CD14-positive monocyte (primary cell): Measurements from ENCODE around the gene ARHGAP32. TPM values are rescaled to one million over a fixed set of nuclear protein-coding genes. Genes with fewer than 3 reads are reported as not detected.

Experiments
- DNase-seq, 3 donors: peaks; one replicate each; pipeline ENCODE4 v3.0.0-alpha.2; 2011 to 2022
- H2AFZ ChIP-seq: 2 replicates; pipeline ENCODE4 v1.6.0; 2012; ENCODE audit warnings: mild to moderate bottlenecking, low read depth, low read length, inconsistent platforms; ENCODE audit not compliant: insufficient read depth, poor library complexity, severe bottlenecking
- H3K27ac ChIP-seq, 2 donors: 1 replicate in 1 of 2; 2 replicates in 1 of 2; pipeline ENCODE4 v1.5.1; 2012 to 2013; ENCODE audit warnings: low read length in 2 of 2, control low read depth in 1 of 2, inconsistent platforms in 1 of 2, low read depth in 1 of 2, mild to moderate bottlenecking in 1 of 2
- H3K27me3 ChIP-seq, 2 donors: one replicate each; pipeline versions ENCODE4 v1.6.0 to v1.6.1; 2011 to 2013; ENCODE audit warnings: low read length in 2 of 2; ENCODE audit not compliant: control insufficient read depth in 2 of 2, insufficient read depth in 2 of 2
- H3K36me3 ChIP-seq, 2 donors: replicated peaks in 1 of 2; 1 replicate in 1 of 2; 2 replicates in 1 of 2; pipeline versions ENCODE4 v1.5.1 to v1.6.1; 2012 to 2013; ENCODE audit warnings: low read length in 2 of 2, control low read depth in 1 of 2, inconsistent platforms in 1 of 2, mild to moderate bottlenecking in 1 of 2; ENCODE audit not compliant: insufficient read depth in 2 of 2, control insufficient read depth in 1 of 2
- H3K4me1 ChIP-seq, 2 donors: 1 replicate in 1 of 2; 2 replicates in 1 of 2; pipeline versions ENCODE4 v1.5.1 to v1.6.1; 2012 to 2013; ENCODE audit warnings: low read length in 2 of 2, control low read depth in 1 of 2, inconsistent platforms in 1 of 2, mild to moderate bottlenecking in 1 of 2, moderate library complexity in 1 of 2; ENCODE audit not compliant: insufficient read depth in 2 of 2, control insufficient read depth in 1 of 2
- H3K4me2 ChIP-seq: replicated peaks from 2 replicates; pipeline ENCODE3; 2012; ENCODE audit warnings: low read length, moderate library complexity, mild to moderate bottlenecking; ENCODE audit not compliant: poor library complexity, severe bottlenecking; ENCODE audit errors: extremely low read depth
- H3K4me3 ChIP-seq, 3 experiments: fragments of 200-600 bp in 1 of 3; sonication (generic) in 1 of 3; replicated peaks in 1 of 3; 1 replicate in 2 of 3; 2 replicates in 1 of 3; pipeline ENCODE4 v1.5.1; 2011 to 2013; ENCODE audit warnings: low read length in 3 of 3, mild to moderate bottlenecking in 3 of 3, control low read depth in 2 of 3, low read depth in 2 of 3, inconsistent platforms in 1 of 3, moderate library complexity in 1 of 3
- H3K79me2 ChIP-seq: 2 replicates; pipeline ENCODE4 v1.6.0; 2012; ENCODE audit warnings: mild to moderate bottlenecking, control low read depth, inconsistent platforms, low read length, moderate library complexity; ENCODE audit not compliant: insufficient read depth
- H3K9ac ChIP-seq: 2 replicates; pipeline ENCODE4 v1.6.0; 2017; ENCODE audit warnings: low read length, mild to moderate bottlenecking; ENCODE audit not compliant: insufficient read depth, poor library complexity, severe bottlenecking
- H3K9me3 ChIP-seq, 2 donors: replicated peaks in 1 of 2; 1 replicate in 1 of 2; 2 replicates in 1 of 2; pipeline versions ENCODE4 v1.5.1 to v1.6.1; 2012 to 2013; ENCODE audit warnings: low read length in 2 of 2, control low read depth in 1 of 2; ENCODE audit not compliant: control insufficient read depth in 1 of 2, insufficient read depth in 1 of 2
- H4K20me1 ChIP-seq: 2 replicates; pipeline ENCODE4 v1.6.0; 2012; ENCODE audit warnings: mild to moderate bottlenecking, low read length, control low read depth, moderate library complexity; ENCODE audit not compliant: insufficient read depth
- H3K27ac Mint-ChIP-seq, 7 donors: one replicate each; pipeline ENCODE4 v1.8.0; 2020; ENCODE audit warnings: mild to moderate bottlenecking in 7 of 7, mixed read lengths in 7 of 7, moderate library complexity in 6 of 7, inconsistent platforms in 2 of 7
- H3K27me3 Mint-ChIP-seq, 3 donors: one replicate each; pipeline ENCODE4 v1.8.0; 2021 to 2022; ENCODE audit warnings: low read depth in 3 of 3, mild to moderate bottlenecking in 3 of 3, mixed read lengths in 3 of 3, moderate library complexity in 3 of 3, inconsistent platforms in 1 of 3
- H3K36me3 Mint-ChIP-seq, 2 donors: one replicate each; pipeline ENCODE4 v1.8.0; 2020; ENCODE audit warnings: mixed read lengths in 2 of 2, inconsistent platforms in 1 of 2, mild to moderate bottlenecking in 1 of 2
- H3K4me1 Mint-ChIP-seq: one replicate; pipeline ENCODE4 v1.8.0; 2020; ENCODE audit warnings: mild to moderate bottlenecking, mixed read lengths
- H3K4me3 Mint-ChIP-seq, 2 donors: one replicate each; pipeline ENCODE4 v1.8.0; 2020; ENCODE audit warnings: mild to moderate bottlenecking in 2 of 2, mixed read lengths in 2 of 2, moderate library complexity in 1 of 2
- H3K9me3 Mint-ChIP-seq, 7 donors: one replicate each; pipeline ENCODE4 v1.8.0; 2020 to 2022; ENCODE audit warnings: mixed read lengths in 7 of 7, mild to moderate bottlenecking in 6 of 7, moderate library complexity in 6 of 7, inconsistent platforms in 2 of 7
- CTCF ChIP-seq: fragments of 200-600 bp; IDR thresholded peaks from one replicate; pipeline ENCODE4 v1.8.0; 2022; ENCODE audit warnings: antibody characterized with exemption, mild to moderate bottlenecking
- WGBS: methylation state at CpG from one replicate; pipeline ENCODE4 v1.1.5; 2013; ENCODE audit warnings: missing lambda C conversion rate; ENCODE audit not compliant: insufficient coverage; 5-methylcytosine and 5-hydroxymethylcytosine counted together
- intact Hi-C, 2 donors: fragments of 100-400 bp; cut with micrococcal nuclease; formaldehyde crosslinking; loops; one replicate each; pipeline versions ENCODE4 v1.15.0 to v1.15.1; 2023
- polyA plus RNA-seq, 3 donors: library from polyadenylated mRNA; depleted of rRNA in 1 of 3; unstranded in 2 of 3; stranded (reverse) in 1 of 3; fragments of 300-500 nt in 2 of 3; fragments of >200 nt in 1 of 3; fragmentation: Illumina TruSeq in 2 of 3; gene quantifications; 1 replicate in 2 of 3; 2 replicates in 1 of 3; pipeline ENCODE4 v1.2.3, GENCODE V29; 2012 to 2021

ARHGAP32 gene
- polyA plus RNA-seq, 3 donors, result 0.13 to 3.4 (median 0.72) TPM

DNA sequence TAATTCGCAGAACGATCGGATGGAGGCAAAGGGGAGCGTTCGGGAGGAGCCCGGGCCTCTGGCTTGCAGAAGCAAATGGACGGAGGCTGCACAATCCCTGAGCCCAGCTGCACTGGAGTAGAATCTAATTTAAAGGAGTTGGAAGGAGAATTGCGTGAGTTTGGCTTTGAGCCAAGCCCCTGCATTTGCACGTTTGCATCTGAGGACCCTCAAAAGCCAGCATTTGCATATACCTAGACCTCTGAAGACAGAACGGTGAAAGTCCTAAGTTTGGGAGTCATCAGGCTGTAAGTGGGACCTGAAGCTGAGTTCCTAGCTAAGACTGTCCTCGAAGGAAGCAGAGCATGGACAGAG is 265.0 kb downstream of the ARHGAP32 start:
- DNase-seq, result no peak
- H3K9ac ChIP-seq, result no peak overlapping the region
- H3K27ac Mint-ChIP-seq, result no peak overlapping the region
- no peaks in the 10 kb centered on the region for H3K9me3 ChIP-seq
- H3K27me3 ChIP-seq, result no peaks in the 10 kb centered on the region
- H3K4me1 Mint-ChIP-seq, result peaks cover 15% of the 10 kb centered on the region
- H3K9me3 Mint-ChIP-seq, result peaks cover 0 to 3% (median 0%) of the 10 kb centered on the region in 7 donors
- peaks cover under 1 to 4% (median 2%) of the 10 kb centered on the region in 3 donors for H3K27me3 Mint-ChIP-seq
- WGBS, result 94% methylated on average over 10 of the region's 11 CpGs
- H2AFZ ChIP-seq, result peak overlapping the region; percentile 3
- H3K4me3 Mint-ChIP-seq, result no peak overlapping the region
- no peak for TF ChIP-seq CTCF
- no peak overlapping the region for H3K27ac ChIP-seq
- peaks cover 6 to 13% of the 10 kb centered on the region in 2 donors for H3K4me1 ChIP-seq
- H3K4me2 ChIP-seq, result no peak overlapping the region
- H4K20me1 ChIP-seq, result no peaks in the 10 kb centered on the region
- H3K4me3 ChIP-seq, result no peak overlapping the region
- H3K79me2 ChIP-seq, result no peaks in the 10 kb centered on the region
- no peaks in the 10 kb centered on the region for H3K36me3 Mint-ChIP-seq
- intact Hi-C loops, result no loop called here
- no peaks in the 10 kb centered on the region for H3K36me3 ChIP-seq

DNA sequence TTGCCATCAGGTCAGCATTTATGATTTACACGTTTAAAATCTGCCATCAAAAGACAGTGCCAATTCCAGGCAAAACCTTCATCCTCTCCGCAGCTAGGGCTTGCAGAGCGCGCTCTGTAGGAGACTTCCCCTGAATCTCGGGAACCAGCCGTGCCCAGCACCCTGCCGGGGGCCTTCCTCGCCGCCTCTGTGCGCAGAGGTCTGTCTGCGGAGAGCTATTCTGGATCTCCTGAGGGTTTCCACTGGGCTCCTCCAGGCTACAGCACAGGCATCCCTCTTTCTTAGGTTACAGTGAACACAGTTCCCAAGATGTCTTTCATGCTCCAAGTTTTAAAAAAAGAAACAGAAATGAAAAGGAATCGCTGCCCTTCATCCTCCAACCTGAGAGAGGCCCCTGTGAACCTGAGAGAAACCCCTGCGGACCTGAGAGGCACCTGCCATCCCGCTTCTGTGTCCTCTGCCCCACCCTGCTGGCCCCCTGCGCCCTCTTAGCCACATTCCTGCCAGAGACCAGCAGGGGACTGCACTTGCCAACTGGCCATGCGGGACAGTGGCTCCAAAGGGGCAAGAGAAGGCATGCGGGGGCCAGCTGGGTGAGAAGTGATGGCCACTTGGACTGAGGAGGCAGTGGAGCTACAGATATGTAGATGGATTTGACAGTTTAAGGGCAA is 265.6 kb downstream of the ARHGAP32 start:
- H3K27ac Mint-ChIP-seq, result no peak overlapping the region
- DNase-seq, result no peak
- WGBS, result 96% methylated on average over 12 of the region's 17 CpGs
- H3K27me3 Mint-ChIP-seq, result peaks cover 0 to 5% (median 2%) of the 10 kb centered on the region in 3 donors
- Histone ChIP-seq H3K4me2 (no peak overlapping the region), H3K9me3 (no peaks in the 10 kb centered on the region), H3K36me3 (no peaks in the 10 kb centered on the region), H3K9ac (no peak overlapping the region), H3K4me3 (no peak overlapping the region), H3K27ac (no peak overlapping the region), H3K27me3 (no peaks in the 10 kb centered on the region), H3K79me2 (no peaks in the 10 kb centered on the region), H2AFZ (no peak overlapping the region), H4K20me1 (no peaks in the 10 kb centered on the region), H3K4me1 (peaks cover 6 to 13% of the 10 kb centered on the region in 2 donors)
- peaks cover 15% of the 10 kb centered on the region for H3K4me1 Mint-ChIP-seq
- TF ChIP-seq CTCF, result no peak
- H3K4me3 Mint-ChIP-seq, result no peak overlapping the region
- H3K36me3 Mint-ChIP-seq, result no peaks in the 10 kb centered on the region
- H3K9me3 Mint-ChIP-seq, result peaks cover 0 to 3% (median 0%) of the 10 kb centered on the region in 7 donors
- intact Hi-C loops, result no loop called here
